Neural progenitor cell (in vitro differentiated cells): Measurements from ENCODE around the gene PC. TPM values are rescaled to one million over a fixed set of nuclear protein-coding genes. Genes with fewer than 3 reads are reported as not detected.

Source experiments
- DNase-seq: peaks from one replicate; pipeline ENCODE4 v3.0.0-alpha.2; 2016; ENCODE audit warnings: low spot score
- H2AFZ ChIP-seq: fragments of 200-600 bp; sonication (generic); replicated peaks from 2 replicates; pipeline ENCODE4 v1.6.1; 2016; ENCODE audit warnings: antibody characterized with exemption
- H3F3A ChIP-seq: fragments of 200-600 bp; sonication (generic); 2 replicates; pipeline ENCODE4 v1.6.1; 2016; ENCODE audit warnings: antibody characterized with exemption, low read depth
- H3K27ac ChIP-seq: fragments of 200-600 bp; sonication (generic); 2 replicates; pipeline ENCODE4 v1.5.1; 2016; ENCODE audit warnings: mild to moderate bottlenecking
- H3K27me3 ChIP-seq: fragments of 200-600 bp; sonication (generic); 2 replicates; pipeline ENCODE4 v1.6.1; 2016; ENCODE audit warnings: mild to moderate bottlenecking, moderate library complexity
- H3K36me3 ChIP-seq: fragments of 200-600 bp; sonication (generic); 2 replicates; pipeline ENCODE4 v1.5.1; 2016
- H3K4me1 ChIP-seq: fragments of 200-600 bp; sonication (generic); 2 replicates; pipeline ENCODE4 v1.6.1; 2016; ENCODE audit warnings: mixed run types
- H3K4me2 ChIP-seq: fragments of 200-600 bp; sonication (generic); 2 replicates; pipeline ENCODE4 v1.6.1; 2016
- H3K4me3 ChIP-seq: fragments of 200-600 bp; sonication (generic); 2 replicates; pipeline ENCODE4 v1.5.1; 2016
- H3K79me2 ChIP-seq: fragments of 200-600 bp; sonication (generic); 2 replicates; pipeline ENCODE4 v1.6.1; 2016; ENCODE audit warnings: low read depth
- H3K9ac ChIP-seq: fragments of 200-600 bp; sonication (generic); 2 replicates; pipeline ENCODE4 v1.6.1; 2016
- H3K9me3 ChIP-seq: fragments of 200-600 bp; sonication (generic); 2 replicates; pipeline ENCODE4 v1.5.1; 2016; ENCODE audit warnings: low read depth
- H4K20me1 ChIP-seq: fragments of 200-600 bp; sonication (generic); 2 replicates; pipeline ENCODE4 v1.6.1; 2016; ENCODE audit warnings: low read depth
- H3K27ac Mint-ChIP-seq: 3 replicates; pipeline ENCODE4 v1.8.0; 2021; ENCODE audit warnings: mixed read lengths
- H3K27me3 Mint-ChIP-seq: 2 replicates; pipeline ENCODE4 v1.8.0; 2022; ENCODE audit warnings: low read depth, mild to moderate bottlenecking, inconsistent platforms, moderate library complexity, mixed read lengths; ENCODE audit not compliant: insufficient read depth
- H3K36me3 Mint-ChIP-seq: 3 replicates; pipeline ENCODE4 v1.8.0; 2021; ENCODE audit warnings: mixed read lengths
- H3K4me1 Mint-ChIP-seq: 3 replicates; pipeline ENCODE4 v1.8.0; 2021; ENCODE audit warnings: mixed read lengths
- H3K4me3 Mint-ChIP-seq: 3 replicates; pipeline ENCODE4 v1.8.0; 2021; ENCODE audit warnings: mild to moderate bottlenecking, moderate library complexity, mixed read lengths
- H3K9me3 Mint-ChIP-seq: 3 replicates; pipeline ENCODE4 v1.8.0; 2020; ENCODE audit warnings: mixed read lengths
- CTCF ChIP-seq: fragments of 200-600 bp; sonication (generic); IDR thresholded peaks from 2 replicates; pipeline ENCODE4 v1.5.1; 2017; ENCODE audit warnings: antibody characterized with exemption, mild to moderate bottlenecking
- EZH2 ChIP-seq: fragments of 200-600 bp; sonication (generic); IDR thresholded peaks from 2 replicates; pipeline ENCODE4 v1.6.1; 2017; ENCODE audit warnings: antibody characterized with exemption, mild to moderate bottlenecking, moderate library complexity
- EZH2phosphoT487 ChIP-seq: fragments of 200-600 bp; sonication (generic); IDR thresholded peaks from 2 replicates; pipeline ENCODE4 v1.6.1; 2017; ENCODE audit warnings: antibody characterized with exemption
- total RNA-seq: library from RNA; depleted of rRNA; stranded (reverse); fragments of >200 nt; gene quantifications from 2 replicates; pipeline ENCODE4 v1.2.3, GENCODE V29; 2015; ENCODE audit warnings: low replicate concordance

PC gene
- total RNA-seq, 1 donor from 2014 or later = 11.4 TPM

- H3K27me3 Mint-ChIP-seq = peaks cover 12% of the 10 kb centered on the region
- Histone ChIP-seq H3K27ac (no peak overlapping the region), H3K27me3 (no peaks in the 10 kb centered on the region), H3K4me1 (peaks cover 10% of the 10 kb centered on the region), H3F3A (peaks cover 14% of the 10 kb centered on the region), H2AFZ (no peak overlapping the region), H3K9me3 (no peaks in the 10 kb centered on the region), H3K79me2 (no peaks in the 10 kb centered on the region), H4K20me1 (no peaks in the 10 kb centered on the region), H3K4me3 (no peak overlapping the region), H3K36me3 (no peaks in the 10 kb centered on the region), H3K9ac (no peak overlapping the region), H3K4me2 (no peak overlapping the region)
- peaks cover 2% of the 10 kb centered on the region for H3K9me3 Mint-ChIP-seq
- peaks cover 2% of the 10 kb centered on the region for H3K36me3 Mint-ChIP-seq
- no peak for DNase-seq
- peaks cover 13% of the 10 kb centered on the region for H3K4me1 Mint-ChIP-seq
- no peak overlapping the region for H3K27ac Mint-ChIP-seq
- H3K4me3 Mint-ChIP-seq = no peak overlapping the region
- TF ChIP-seq CTCF (no peak), EZH2 (no peak)
Observed at GRCh38 chr11:66852466-66853241, 105.5 kb downstream of the PC start.

DNA sequence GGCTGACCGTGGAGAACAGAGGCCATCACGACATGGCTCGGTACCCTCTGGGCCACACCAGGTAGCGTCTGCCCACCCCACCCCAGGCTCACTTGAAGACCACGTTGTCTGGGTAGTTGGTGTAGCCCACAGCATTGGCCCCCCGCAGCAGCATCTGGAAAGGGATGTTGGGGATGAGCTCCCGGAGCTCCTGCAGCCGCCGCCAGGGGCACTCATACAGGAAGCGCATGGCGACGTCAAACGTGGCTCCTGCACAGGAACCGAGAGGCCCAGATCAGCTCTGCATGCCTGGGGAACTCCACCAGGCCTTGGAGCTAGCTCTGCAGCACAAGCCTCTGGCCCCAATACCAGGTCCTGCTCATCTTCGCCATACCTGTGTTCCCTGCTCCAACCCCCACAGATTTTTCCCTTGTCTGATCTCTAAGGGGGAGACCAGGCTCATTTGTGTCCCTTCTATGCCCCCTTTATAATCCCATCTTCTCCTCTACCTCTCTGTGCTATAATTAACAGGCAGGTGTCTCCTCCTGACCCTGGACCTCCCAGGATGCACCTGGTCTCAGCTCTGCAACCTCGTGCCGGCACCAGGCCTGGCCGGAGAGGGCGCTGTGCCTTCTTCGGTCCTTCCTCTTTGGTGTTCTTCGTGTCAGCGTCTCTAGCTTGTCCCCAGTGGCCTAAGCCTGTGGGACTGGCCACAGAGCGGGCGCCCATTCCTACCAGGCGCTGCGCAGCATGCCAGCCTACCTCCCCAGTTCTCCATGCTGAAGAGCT lies 106.3 kb downstream of the PC start:
- peaks cover 13% of the 10 kb centered on the region for H3K4me1 Mint-ChIP-seq
- H3K9me3 ChIP-seq = no peaks in the 10 kb centered on the region
- peak overlapping the region; percentile 46 for H3K4me3 Mint-ChIP-seq
- DNase-seq = peak; percentile 30
- H3K4me3 ChIP-seq = no peak overlapping the region
- H4K20me1 ChIP-seq = no peaks in the 10 kb centered on the region
- peaks cover 11% of the 10 kb centered on the region for H3K27me3 Mint-ChIP-seq
- peaks cover 14% of the 10 kb centered on the region for H3F3A ChIP-seq
- H3K27me3 ChIP-seq = no peaks in the 10 kb centered on the region
- TF ChIP-seq EZH2 = no peak
- TF ChIP-seq CTCF = peak; percentile 48
- no peak for TF ChIP-seq EZH2phosphoT487
- H3K4me1 ChIP-seq = peaks cover 7% of the 10 kb centered on the region
- no peak overlapping the region for H2AFZ ChIP-seq
- peaks cover 2% of the 10 kb centered on the region for H3K36me3 Mint-ChIP-seq
- H3K79me2 ChIP-seq = no peaks in the 10 kb centered on the region
- no peak overlapping the region for H3K27ac ChIP-seq
- no peak overlapping the region for H3K27ac Mint-ChIP-seq
- H3K9ac ChIP-seq = no peak overlapping the region
- peaks cover 2% of the 10 kb centered on the region for H3K9me3 Mint-ChIP-seq
- no peaks in the 10 kb centered on the region for H3K36me3 ChIP-seq
- H3K4me2 ChIP-seq = no peak overlapping the region

DNA sequence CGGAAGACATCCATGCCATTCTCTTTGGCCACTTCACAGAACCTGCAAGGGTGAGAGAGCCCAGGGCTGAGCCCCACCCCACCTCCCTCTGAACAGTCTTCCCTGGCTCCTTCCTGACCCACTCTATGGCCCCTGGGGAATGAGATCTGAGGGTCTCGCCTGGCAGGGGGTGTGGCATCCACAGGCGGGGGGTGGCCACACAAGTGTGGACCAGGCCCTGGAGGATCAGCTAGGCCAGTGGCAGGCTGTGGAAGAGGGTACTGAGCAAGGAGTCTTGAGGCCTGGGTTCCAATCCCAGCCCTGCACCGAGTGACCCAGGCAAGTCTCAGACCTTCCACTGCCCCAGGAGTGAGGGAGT lies 107.0 kb downstream of the PC start:
- H3K4me2 ChIP-seq = no peak overlapping the region
- H3F3A ChIP-seq = peaks cover 12% of the 10 kb centered on the region
- DNase-seq = no peak
- peaks cover 3% of the 10 kb centered on the region for H4K20me1 ChIP-seq
- H2AFZ ChIP-seq = no peak overlapping the region
- H3K4me3 ChIP-seq = no peak overlapping the region
- Mint-ChIP-seq H3K36me3 (peaks cover 4% of the 10 kb centered on the region), H3K27ac (no peak overlapping the region), H3K4me3 (no peak overlapping the region), H3K27me3 (peaks cover 9% of the 10 kb centered on the region), H3K4me1 (peaks cover 13% of the 10 kb centered on the region), H3K9me3 (peaks cover 2% of the 10 kb centered on the region)
- H3K27me3 ChIP-seq = no peaks in the 10 kb centered on the region
- peaks cover 7% of the 10 kb centered on the region for H3K4me1 ChIP-seq
- TF ChIP-seq EZH2phosphoT487 (no peak), EZH2 (no peak), CTCF (no peak)
- H3K9me3 ChIP-seq = no peaks in the 10 kb centered on the region
- no peak overlapping the region for H3K27ac ChIP-seq
- no peaks in the 10 kb centered on the region for H3K79me2 ChIP-seq
- no peak overlapping the region for H3K9ac ChIP-seq
- no peaks in the 10 kb centered on the region for H3K36me3 ChIP-seq
